Esophagus squamous epithelium (tissue), 5 donors: ENCODE data around the gene ZIC4. TPM values are rescaled to one million over a fixed set of nuclear protein-coding genes. Genes with fewer than 3 reads are reported as not detected.

Experiments used
- DNase-seq: peaks from one replicate; lab custom pipeline; 2025; lab: John Stamatoyannopoulos, UW
- H3K27ac ChIP-seq, 4 donors: fragments of 200-600 bp; sonication (generic); one replicate each; pipeline ENCODE4 v1.5.1; 2016 to 2019; ENCODE audit warnings: mild to moderate bottlenecking in 1 of 4
- H3K27me3 ChIP-seq, 4 donors: fragments of 200-600 bp; sonication (generic); 1 replicate in 3 of 4; 2 replicates in 1 of 4; pipeline versions ENCODE4 v1.5.1 to v1.6.0; 2017 to 2021; ENCODE audit warnings: antibody characterized with exemption in 1 of 4
- H3K36me3 ChIP-seq, 3 donors: fragments of 200-600 bp; sonication (generic); one replicate each; pipeline ENCODE4 v1.5.1; 2016 to 2019
- H3K4me1 ChIP-seq, 3 donors: fragments of 200-600 bp; sonication (generic); one replicate each; pipeline ENCODE4 v1.5.1; 2017 to 2019
- H3K4me3 ChIP-seq, 4 donors: fragments of 200-600 bp; sonication (generic); 1 replicate in 3 of 4; 2 replicates in 1 of 4; pipeline ENCODE4 v1.5.1; 2016 to 2019; ENCODE audit warnings: mild to moderate bottlenecking in 2 of 4, moderate library complexity in 1 of 4
- H3K9me3 ChIP-seq, 3 donors: fragments of 200-600 bp; sonication (generic); one replicate each; pipeline ENCODE4 v1.5.1; 2016 to 2019
- POLR2A ChIP-seq, 4 donors: fragments of 450-650 bp; IDR thresholded peaks; one replicate each; pipeline ENCODE4 v1.6.1; 2017; ENCODE audit warnings: antibody characterized with exemption in 4 of 4, mild to moderate bottlenecking in 4 of 4, moderate library complexity in 3 of 4
- WGBS, 2 donors: methylation state at CpG; one replicate each; pipeline ENCODE4 v1.1.5; 2018; 5-methylcytosine and 5-hydroxymethylcytosine counted together
- intact Hi-C: fragments of 100-400 bp; cut with DNase I; formaldehyde crosslinking; loops from one replicate; pipeline ENCODE4 v1.15.0; 2022
- total RNA-seq, 4 donors: library from RNA; depleted of rRNA; stranded (reverse); fragments of >200 nt; gene quantifications; one replicate each; pipeline ENCODE4 v1.1.0, GENCODE V29; 2016
- TF ChIP-seq, protein P1 (sequence below), 6 experiments: fragments of 450-650 bp in 4 of 6; fragments of 200-600 bp in 2 of 6; sonication (generic) in 2 of 6; IDR thresholded peaks; one replicate each; pipeline ENCODE4 v1.5.1; 2016 to 2019; ENCODE audit warnings: antibody characterized with exemption in 6 of 6, mild to moderate bottlenecking in 4 of 6, moderate library complexity in 4 of 6
- donor health status: DM: yes; HTN: yes; CAD: no.

The ZIC4 gene
- total RNA-seq, 4 donors from 2014 or later: not detected

DNA sequence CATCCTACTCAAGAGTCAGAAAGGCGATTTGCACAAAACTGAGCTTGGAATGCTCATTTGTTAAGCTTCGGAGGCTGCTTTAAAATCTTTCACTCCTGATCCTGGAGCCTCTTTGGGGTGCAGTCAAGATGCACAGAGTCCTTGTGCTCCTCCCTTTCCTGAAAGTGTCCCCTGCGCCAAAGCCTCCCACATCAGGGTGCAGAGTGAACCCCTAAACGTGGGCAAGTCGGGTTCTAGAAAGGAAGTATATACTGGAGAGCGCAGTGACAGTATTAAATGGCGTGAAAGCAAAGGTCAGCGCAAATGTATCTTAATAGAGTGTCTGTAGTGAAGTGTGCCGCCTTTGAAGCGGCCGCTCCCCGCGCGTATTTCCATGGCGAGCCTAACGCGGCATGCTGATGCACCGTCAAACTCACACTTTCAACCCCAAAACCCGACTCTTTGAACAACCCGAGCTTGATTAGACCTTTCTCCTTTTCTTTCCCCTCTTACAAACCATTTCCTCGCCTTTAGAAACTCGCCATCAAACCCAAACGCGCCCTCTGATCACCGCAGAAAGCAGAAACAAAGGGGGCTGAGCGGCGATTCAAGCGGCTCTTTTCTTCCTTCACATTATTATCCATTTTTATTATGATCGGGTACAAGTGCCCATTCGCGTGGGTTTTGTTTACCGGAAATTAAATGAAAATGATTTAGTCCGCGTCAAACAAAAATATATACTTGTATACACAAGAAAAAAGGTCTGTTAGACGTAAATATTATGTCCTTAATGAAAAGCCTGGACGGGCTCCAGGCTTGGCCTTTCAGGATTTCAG, 18.3 kb downstream of the ZIC4 start:
- H3K36me3 ChIP-seq: no peaks in the 10 kb centered on the region
- H3K4me1 ChIP-seq: peaks cover 8 to 25% (median 12%) of the 10 kb centered on the region in 3 donors
- intact Hi-C loops: no loop called here
- no peak overlapping the region for H3K4me3 ChIP-seq
- peaks cover 0 to 19% (median 8%) of the 10 kb centered on the region in 3 donors for H3K9me3 ChIP-seq
- WGBS, 2 donors: 8 to 11% methylated on average over 33 to 36 of the region's 36 CpGs
- DNase-seq: no peak
- H3K27ac ChIP-seq: no peak overlapping the region
- H3K27me3 ChIP-seq: peaks cover 11 to 100% (median 53%) of the 10 kb centered on the region in 4 donors
- no peak for TF ChIP-seq POLR2A (IDR thresholded peaks at IDR 0.05)
- TF ChIP-seq, protein P1, sequence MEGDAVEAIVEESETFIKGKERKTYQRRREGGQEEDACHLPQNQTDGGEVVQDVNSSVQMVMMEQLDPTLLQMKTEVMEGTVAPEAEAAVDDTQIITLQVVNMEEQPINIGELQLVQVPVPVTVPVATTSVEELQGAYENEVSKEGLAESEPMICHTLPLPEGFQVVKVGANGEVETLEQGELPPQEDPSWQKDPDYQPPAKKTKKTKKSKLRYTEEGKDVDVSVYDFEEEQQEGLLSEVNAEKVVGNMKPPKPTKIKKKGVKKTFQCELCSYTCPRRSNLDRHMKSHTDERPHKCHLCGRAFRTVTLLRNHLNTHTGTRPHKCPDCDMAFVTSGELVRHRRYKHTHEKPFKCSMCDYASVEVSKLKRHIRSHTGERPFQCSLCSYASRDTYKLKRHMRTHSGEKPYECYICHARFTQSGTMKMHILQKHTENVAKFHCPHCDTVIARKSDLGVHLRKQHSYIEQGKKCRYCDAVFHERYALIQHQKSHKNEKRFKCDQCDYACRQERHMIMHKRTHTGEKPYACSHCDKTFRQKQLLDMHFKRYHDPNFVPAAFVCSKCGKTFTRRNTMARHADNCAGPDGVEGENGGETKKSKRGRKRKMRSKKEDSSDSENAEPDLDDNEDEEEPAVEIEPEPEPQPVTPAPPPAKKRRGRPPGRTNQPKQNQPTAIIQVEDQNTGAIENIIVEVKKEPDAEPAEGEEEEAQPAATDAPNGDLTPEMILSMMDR (IDR thresholded peaks at IDR 0.05): no peak

DNA sequence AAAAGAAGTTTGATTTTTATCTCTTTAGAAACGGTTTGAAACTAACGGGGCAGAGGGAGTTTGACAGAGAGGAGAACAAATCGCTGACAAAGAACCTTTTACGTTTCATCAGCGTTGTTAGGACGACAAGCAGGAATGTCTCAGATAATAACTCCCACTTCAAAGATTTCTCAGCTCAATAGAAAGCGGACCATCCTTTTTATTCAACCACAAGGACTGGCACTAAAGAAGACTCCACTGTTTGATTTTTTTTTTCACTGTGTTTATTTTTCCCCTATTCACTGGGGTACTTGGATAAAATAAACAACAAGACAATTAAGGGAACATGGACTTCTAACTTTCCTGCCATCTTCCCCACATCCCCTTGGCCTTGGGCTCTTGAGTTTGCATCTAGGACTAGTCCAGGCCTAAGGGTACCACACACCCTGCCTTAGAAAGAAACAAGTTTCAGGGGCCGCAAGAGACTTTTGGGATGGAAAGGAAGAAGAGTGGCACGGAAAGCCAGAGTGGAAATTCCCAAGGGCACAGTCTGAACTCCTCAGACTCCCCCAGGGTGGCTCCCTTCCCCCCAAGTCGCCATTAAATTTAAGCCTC, 19.0 kb downstream of the ZIC4 start:
- TF ChIP-seq, protein P1 (IDR thresholded peaks at IDR 0.05): no peak
- TF ChIP-seq POLR2A (IDR thresholded peaks at IDR 0.05): no peak
- Histone ChIP-seq H3K9me3 (peaks cover 0 to 19% (median 8%) of the 10 kb centered on the region in 3 donors), H3K4me3 (no peak overlapping the region), H3K27me3 (peaks cover 11 to 100% (median 46%) of the 10 kb centered on the region in 4 donors), H3K36me3 (no peaks in the 10 kb centered on the region), H3K27ac (no peak overlapping the region), H3K4me1 (peaks cover 4 to 18% (median 6%) of the 10 kb centered on the region in 3 donors)
- WGBS, 2 donors: 9 to 14% methylated on average over 9 to 10 of the region's 10 CpGs
- DNase-seq: no peak
- intact Hi-C loops: no loop called here

DNA sequence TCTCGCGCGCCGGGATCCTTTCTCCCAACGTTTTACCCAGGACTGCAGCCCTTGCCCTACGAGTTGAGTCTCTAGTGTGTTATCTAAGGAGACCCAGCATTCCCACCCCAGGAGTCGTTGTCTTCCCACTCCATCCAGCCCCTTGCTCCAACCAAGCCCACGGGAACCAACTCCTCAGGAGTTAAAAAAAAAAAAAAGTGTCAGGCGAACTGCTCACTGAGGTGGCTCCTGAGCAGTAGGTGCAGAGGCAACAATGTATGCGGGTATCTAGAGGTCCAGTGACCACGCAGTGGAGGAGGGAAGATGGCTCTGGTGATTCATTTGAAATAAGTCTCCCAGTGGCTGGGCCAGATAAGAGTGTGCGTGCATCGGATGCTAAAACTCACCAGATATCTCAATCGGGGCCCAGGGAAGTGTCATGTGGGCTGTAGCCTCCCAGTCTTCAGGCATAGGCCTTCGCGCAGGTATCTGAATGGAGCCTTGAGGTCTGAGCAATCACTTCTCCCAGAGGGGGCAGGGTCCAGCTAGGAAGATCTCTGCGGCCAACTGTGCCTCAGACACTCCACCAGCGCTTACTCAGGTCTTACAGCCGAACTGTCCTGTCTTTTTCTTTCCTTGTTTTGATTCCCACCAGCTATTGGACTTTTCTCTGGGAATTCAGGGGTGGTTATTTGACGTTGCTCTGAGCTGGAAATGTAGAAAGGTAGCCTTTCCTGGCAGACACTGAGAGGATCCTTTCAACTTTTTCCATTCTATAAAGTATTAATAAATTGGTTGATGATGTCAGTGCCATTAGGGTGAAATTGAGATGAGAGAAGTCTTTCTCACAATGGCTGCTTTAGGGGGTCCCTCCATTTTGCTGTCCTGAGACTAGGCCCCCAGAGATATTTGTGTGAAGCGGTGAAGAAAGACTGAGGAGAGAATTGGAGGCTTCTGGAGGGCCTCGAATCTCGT, 21.0 kb downstream of the ZIC4 start:
- Histone ChIP-seq H3K9me3 (peaks cover 0 to 8% (median 0%) of the 10 kb centered on the region in 3 donors), H3K36me3 (no peaks in the 10 kb centered on the region), H3K4me3 (no peak overlapping the region), H3K4me1 (no peaks in the 10 kb centered on the region), H3K27me3 (peaks cover 11 to 100% (median 41%) of the 10 kb centered on the region in 4 donors), H3K27ac (no peak overlapping the region)
- WGBS, 2 donors: 23 to 30% methylated on average over 17 to 20 of the region's 23 CpGs
- no peak for DNase-seq
- intact Hi-C loops: no loop called here
- TF ChIP-seq, protein P1 (IDR thresholded peaks at IDR 0.05): no peak
- TF ChIP-seq POLR2A (IDR thresholded peaks at IDR 0.05): no peak

DNA sequence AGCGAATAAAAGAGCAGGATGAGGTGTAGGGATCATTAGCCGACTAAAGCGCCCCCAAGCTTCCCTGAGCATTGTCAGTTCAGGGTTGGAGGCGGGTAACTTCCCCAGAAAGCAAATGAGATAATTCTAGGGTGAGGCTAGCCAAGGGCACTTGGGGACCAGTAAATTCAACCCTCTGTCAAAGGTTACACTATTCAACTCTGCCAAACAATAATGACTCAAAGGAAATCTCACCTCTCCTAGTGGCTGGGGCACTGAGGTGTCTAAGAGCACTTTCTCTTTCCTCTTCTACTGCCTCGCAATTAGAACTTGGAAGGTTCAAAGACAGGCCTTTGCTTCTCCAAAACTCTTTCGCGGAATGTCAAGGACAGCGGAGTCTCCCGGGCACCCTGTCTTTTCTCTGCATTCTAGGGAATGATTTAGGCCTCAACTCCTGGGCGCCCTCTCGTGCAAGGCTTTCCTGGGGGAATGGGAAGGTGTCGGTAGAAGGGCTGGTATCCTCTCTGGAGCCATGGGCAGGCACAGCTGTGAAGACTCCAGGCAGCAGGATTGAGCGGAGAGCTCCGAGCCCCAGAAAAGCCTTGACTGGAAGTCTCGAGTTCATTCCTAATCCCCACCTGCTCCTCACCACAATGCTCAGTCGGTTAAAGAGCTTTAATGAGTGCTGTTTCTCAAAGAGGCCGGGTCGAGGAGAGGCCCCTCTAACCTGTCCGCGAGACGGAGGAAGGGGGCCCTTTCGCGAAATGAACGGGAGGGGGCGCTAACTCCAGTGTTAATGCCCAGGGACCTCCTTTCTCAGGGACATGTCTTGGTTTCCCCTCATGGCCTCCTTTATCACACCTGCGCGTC, 21.9 kb downstream of the ZIC4 start:
- 25 to 34% methylated on average over 7 to 25 of the region's 27 CpGs for WGBS, 2 donors
- H3K4me1 ChIP-seq: no peaks in the 10 kb centered on the region
- H3K27me3 ChIP-seq: peaks cover 11 to 100% (median 43%) of the 10 kb centered on the region in 4 donors
- intact Hi-C loops: no loop called here
- no peak for DNase-seq
- no peak overlapping the region for H3K27ac ChIP-seq
- no peaks in the 10 kb centered on the region for H3K36me3 ChIP-seq
- H3K9me3 ChIP-seq: no peaks in the 10 kb centered on the region
- no peak overlapping the region for H3K4me3 ChIP-seq
- TF ChIP-seq, protein P1 (IDR thresholded peaks at IDR 0.05): no peak
- TF ChIP-seq POLR2A (IDR thresholded peaks at IDR 0.05): no peak
